GM13976 (cell line): ENCODE data around the gene RHOU.

Experiments
- DNase-seq: peaks from one replicate; pipeline ENCODE4 v3.0.0; 2012; ENCODE audit warnings: low spot score
- CTCF ChIP-seq: IDR thresholded peaks from 2 replicates; pipeline ENCODE4 v1.5.1; 2012; ENCODE audit warnings: borderline replicate concordance, mild to moderate bottlenecking; ENCODE audit not compliant: insufficient read depth; ENCODE audit errors: extremely low read depth, missing control alignments, control extremely low read depth
- in situ Hi-C: fragments of 300-500 bp; cut with MboI; formaldehyde crosslinking; loops from one replicate; pipeline ENCODE4 v1.12.0; 2022; ENCODE audit warnings: low sequenced_read_pairs, mixed read lengths, inconsistent platforms; ENCODE audit not compliant: unreplicated experiment

Gene RHOU

GRCh38 chr1:228778961-228779360 is 43.7 kb downstream of the RHOU start:
- TF ChIP-seq CTCF = no peak
- in situ Hi-C loops = no loop called here
- no peak for DNase-seq

- DNase-seq = no peak
- in situ Hi-C loops = no loop called here
- no peak for TF ChIP-seq CTCF
Observed at GRCh38 chr1:228781161-228781808, 46.0 kb downstream of the RHOU start.

GRCh38 chr1:228781809-228782661 is 46.8 kb downstream of the RHOU start:
- in situ Hi-C loops = no loop called here
- DNase-seq = no peak
- no peak for TF ChIP-seq CTCF

GRCh38 chr1:228782662-228783417 is 47.6 kb downstream of the RHOU start:
- no peak for DNase-seq
- no peak for TF ChIP-seq CTCF

GRCh38 chr1:228783418-228784040 is 48.2 kb downstream of the RHOU start:
- no peak for TF ChIP-seq CTCF
- in situ Hi-C loops = no loop called here
- DNase-seq = no peak

More at GRCh38 chr1:228782662-228783417, 47.6 kb downstream of the RHOU start:
- in situ Hi-C loops = no loop called here

GRCh38 chr1:228784181-228784580 is 48.9 kb downstream of the RHOU start:
- in situ Hi-C loops = no loop called here
- DNase-seq = no peak
- TF ChIP-seq CTCF = no peak
